Panc1 (cell line): ENCODE data around the gene SLC6A17.

ENCODE experiments used
- TCF7L2 ChIP-seq: IDR thresholded peaks from 2 replicates; pipeline ENCODE4 v1.6.1; 2011; ENCODE audit warnings: mild to moderate bottlenecking, low read depth, low read length, inconsistent platforms
- TF ChIP-seq, protein P1 (sequence below): fragments of 450-650 bp; IDR thresholded peaks from 2 replicates; pipeline ENCODE4 v1.5.1; 2017; ENCODE audit warnings: mild to moderate bottlenecking

- no peak for TF ChIP-seq TCF7L2
- TF ChIP-seq, protein P1, sequence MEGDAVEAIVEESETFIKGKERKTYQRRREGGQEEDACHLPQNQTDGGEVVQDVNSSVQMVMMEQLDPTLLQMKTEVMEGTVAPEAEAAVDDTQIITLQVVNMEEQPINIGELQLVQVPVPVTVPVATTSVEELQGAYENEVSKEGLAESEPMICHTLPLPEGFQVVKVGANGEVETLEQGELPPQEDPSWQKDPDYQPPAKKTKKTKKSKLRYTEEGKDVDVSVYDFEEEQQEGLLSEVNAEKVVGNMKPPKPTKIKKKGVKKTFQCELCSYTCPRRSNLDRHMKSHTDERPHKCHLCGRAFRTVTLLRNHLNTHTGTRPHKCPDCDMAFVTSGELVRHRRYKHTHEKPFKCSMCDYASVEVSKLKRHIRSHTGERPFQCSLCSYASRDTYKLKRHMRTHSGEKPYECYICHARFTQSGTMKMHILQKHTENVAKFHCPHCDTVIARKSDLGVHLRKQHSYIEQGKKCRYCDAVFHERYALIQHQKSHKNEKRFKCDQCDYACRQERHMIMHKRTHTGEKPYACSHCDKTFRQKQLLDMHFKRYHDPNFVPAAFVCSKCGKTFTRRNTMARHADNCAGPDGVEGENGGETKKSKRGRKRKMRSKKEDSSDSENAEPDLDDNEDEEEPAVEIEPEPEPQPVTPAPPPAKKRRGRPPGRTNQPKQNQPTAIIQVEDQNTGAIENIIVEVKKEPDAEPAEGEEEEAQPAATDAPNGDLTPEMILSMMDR: no peak
Measured at GRCh38 chr1:110215621-110216515, 65.6 kb downstream of the SLC6A17 start.
